Measurements from ENCODE around the gene NUP43. TPM values are rescaled to one million over a fixed set of nuclear protein-coding genes. Genes with fewer than 3 reads are reported as not detected.

Gene NUP43
- total and polyA plus RNA-seq, 2 of the 13 experiments (the other 11 are each of a cell fraction or from before 2014, with no cell fraction given): 38.9 to 85.1 TPM

- TF ChIP-seq SETDB1 (CRISPR knock-in tag; IDR thresholded peaks at IDR 0.05; ENCODE audit: borderline replicate concordance) (no peak), NFATC3 (CRISPR knock-in tag; IDR thresholded peaks at IDR 0.05) (peak; percentile 87; the same call in 1 of the 2 replicates), TP53 (CRISPR knock-in tag; conservative IDR thresholded peaks at IDR 0.05) (no peak), KDM6A (CRISPR knock-in tag; IDR thresholded peaks at IDR 0.05; ENCODE audit: low read depth) (no peak), ZNF713 (CRISPR knock-in tag; IDR thresholded peaks at IDR 0.05) (no peak), CREB3 (CRISPR knock-in tag; IDR thresholded peaks at IDR 0.05) (0 out of 2 replicates have a peak, but pooled peaks have one; percentile 72), ZNF260 (CRISPR knock-in tag; IDR thresholded peaks at IDR 0.05; ENCODE audit: borderline replicate concordance, low read depth) (no peak), ZNF136 (CRISPR knock-in tag; IDR thresholded peaks at IDR 0.05; ENCODE audit: low read depth) (peak; percentile 86), TBX3 (IDR thresholded peaks at IDR 0.05; ENCODE audit: borderline replicate concordance) (no peak), ZBTB7A (CRISPR knock-in tag; IDR thresholded peaks at IDR 0.05) (no peak), KAT8 (CRISPR knock-in tag; IDR thresholded peaks at IDR 0.05) (peak; percentile 98), NFKBIZ (CRISPR knock-in tag; IDR thresholded peaks at IDR 0.05) (no peak), ZBTB37 (CRISPR knock-in tag; IDR thresholded peaks at IDR 0.05) (no peak), MED13 (CRISPR knock-in tag; IDR thresholded peaks at IDR 0.05) (no peak), ZNF256 (CRISPR knock-in tag; conservative IDR thresholded peaks at IDR 0.05) (peak; percentile 25; the same call in 1 of the 2 replicates), REST (IDR thresholded peaks at IDR 0.05; ENCODE audit: borderline replicate concordance in 1 of 2, low read depth in 1 of 2, low read length in 2 of 2) (peak in 1 of 2 experiments; percentile 75; a peak in 1 of 4 replicates), FOXO4 (CRISPR knock-in tag; conservative IDR thresholded peaks at IDR 0.05) (no peak), THAP11 (CRISPR knock-in tag; IDR thresholded peaks at IDR 0.05) (peak; percentile 93), DR1 (CRISPR knock-in tag; IDR thresholded peaks at IDR 0.05) (peak; percentile 76), NFIC (IDR thresholded peaks at IDR 0.05; ENCODE audit: low read length) (peak; percentile 61; the same call in 1 of the 2 replicates), IKZF4 (CRISPR knock-in tag; IDR thresholded peaks at IDR 0.05; ENCODE audit: borderline replicate concordance, low read depth, not compliant biosample characterization) (peak; percentile 88), MAX (IDR thresholded peaks at IDR 0.05) (peak; percentile 89)
Measured at GRCh38 chr6:149746147-149746946, at the start of gene NUP43 (continued).

Data from HepG2 (cell line).